Effector CD4-positive, alpha-beta T cell (primary cell): ENCODE data around the gene DDX1.
"Not testable (repeated sequence)": the region's sequence is repeated elsewhere in the genome, so short reads cannot be mapped to it uniquely, and the experiment has no call there.

ENCODE experiments used
- DNase-seq: peaks from one replicate; pipeline ENCODE4 v3.0.0-alpha.2; 2020

The DDX1 gene

DNA sequence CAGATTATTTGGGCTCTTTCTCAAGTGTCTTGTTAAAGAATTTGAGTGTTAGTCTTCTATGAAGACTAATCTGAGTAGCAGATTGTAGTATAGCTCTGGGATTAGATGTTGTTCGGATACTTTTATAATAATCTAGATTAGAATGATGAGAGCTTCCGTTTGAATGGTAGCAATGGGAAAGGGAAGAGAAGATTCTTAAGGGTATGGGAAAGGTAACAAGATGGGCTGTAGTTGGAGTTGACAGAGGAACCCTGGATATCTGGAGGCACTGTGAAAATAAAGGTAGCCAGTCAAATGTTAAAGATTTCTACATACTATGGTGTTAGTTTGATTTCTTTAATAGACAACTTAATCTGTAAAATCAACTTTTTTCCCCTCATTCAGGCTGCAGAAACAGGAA lies 4.7 kb downstream of the DDX1 start:
- DNase-seq, result no peak

DNA sequence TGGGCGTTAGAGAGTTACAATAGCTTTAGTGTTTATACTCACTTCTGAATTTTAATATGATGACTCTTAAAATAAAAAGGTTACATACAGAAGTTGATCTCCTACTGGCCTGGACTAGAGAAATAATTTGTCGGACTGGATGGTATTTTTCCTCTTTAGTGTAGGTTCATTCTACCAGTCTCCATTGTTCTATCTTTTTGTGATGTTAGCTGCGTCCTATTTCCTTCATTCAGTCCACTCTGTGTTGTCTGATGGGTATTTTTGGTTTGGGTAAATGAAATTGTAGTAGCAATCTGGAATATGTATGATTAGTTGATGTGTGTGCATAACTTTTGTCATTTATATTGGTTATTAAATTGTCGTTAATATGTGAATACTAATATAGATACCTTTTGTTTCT lies 5.3 kb downstream of the DDX1 start:
- no peak for DNase-seq

DNA sequence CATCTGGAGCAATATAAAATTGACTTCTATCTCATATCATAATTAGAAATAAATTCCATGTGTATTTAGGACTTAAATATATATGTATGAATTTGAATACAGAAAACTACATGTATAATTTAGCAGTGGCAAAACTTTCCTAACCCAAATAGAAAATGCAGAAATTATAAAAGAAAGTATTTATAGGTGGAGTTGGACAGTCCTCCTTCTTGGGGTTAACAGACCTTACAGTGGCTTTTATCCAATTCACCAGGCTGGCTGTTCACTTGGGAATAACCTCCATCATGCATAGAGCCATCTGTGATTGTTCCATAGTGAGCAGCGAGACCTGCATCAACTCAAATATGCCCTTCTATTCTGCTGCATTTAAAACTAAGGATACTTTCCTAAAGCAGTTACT lies 8.3 kb downstream of the DDX1 start:
- DNase-seq, result no peak

DNA sequence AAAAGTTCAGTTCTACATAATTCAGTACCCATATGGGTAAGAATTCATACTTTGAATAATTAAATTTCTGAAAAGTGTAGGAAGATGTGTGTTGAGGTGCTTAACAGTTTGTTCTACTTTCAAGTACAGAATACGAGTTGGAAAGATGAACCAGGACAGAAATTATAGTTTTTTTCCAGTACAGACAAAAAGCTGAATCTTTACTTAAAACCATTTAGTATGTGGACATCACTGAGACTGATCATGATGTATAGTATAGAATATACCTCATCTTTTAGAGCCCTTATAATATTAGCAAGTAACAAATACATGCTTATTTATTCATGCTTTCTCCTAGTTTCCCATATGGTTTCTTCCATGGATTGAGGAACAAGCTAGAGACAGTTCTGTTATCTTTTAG lies 10.0 kb downstream of the DDX1 start:
- no peak for DNase-seq

DNA sequence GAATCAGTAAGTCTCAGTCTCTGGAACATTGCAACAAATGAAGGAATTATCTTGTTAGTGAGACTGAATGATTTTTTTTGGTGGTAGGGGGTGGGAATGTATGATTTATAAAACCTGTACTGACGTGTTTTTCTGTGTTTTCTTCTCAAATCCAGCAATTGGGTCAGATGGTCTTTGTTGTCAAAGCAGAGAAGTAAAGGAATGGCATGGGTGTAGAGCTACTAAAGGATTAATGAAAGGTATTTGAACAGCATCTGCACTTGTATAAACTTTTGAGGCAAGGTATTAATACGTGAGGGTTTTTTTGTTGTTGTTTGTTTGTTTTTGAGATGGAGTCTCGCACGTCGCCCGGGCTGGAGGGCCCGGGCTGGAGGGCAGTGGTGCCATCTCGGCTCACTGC lies 10.7 kb downstream of the DDX1 start:
- no peak for DNase-seq

DNA sequence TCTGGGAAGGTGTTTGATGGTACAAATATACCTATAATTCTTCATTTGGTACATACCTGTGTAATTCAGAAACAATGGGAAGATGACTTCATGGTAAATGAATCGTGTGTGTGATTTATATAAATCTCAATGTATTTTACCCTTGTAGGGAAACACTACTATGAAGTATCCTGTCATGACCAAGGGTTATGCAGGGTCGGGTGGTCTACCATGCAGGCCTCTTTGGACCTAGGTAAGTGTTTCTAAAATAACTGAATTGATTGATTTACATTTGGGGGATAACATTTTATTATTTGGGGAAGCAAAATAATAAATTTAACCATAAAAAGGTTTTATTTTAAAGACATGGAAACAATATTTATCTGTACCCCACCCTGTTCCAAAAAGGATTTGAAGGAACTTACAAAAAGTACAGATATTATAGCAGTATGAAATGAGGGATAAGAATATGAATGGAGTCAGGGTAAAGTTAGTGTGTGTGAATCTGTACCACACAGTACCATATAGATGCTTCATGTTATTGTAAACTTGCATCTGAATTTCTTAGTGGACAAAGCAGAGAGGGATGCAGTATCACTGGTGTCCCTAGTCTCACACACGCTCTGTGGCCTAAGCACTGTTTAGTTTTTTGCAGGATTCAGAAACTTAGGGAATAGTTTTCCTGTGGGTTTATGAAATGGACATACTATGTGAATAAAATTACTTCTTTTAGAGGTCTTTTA lies 11.5 kb downstream of the DDX1 start:
- no peak for DNase-seq

- DNase-seq, result no peak
Measured at GRCh38 chr2:15603948-15604347, 12.3 kb downstream of the DDX1 start.

GRCh38 chr2:15605721-15606120 lies 14.1 kb downstream of the DDX1 start:
- no peak for DNase-seq

DNA sequence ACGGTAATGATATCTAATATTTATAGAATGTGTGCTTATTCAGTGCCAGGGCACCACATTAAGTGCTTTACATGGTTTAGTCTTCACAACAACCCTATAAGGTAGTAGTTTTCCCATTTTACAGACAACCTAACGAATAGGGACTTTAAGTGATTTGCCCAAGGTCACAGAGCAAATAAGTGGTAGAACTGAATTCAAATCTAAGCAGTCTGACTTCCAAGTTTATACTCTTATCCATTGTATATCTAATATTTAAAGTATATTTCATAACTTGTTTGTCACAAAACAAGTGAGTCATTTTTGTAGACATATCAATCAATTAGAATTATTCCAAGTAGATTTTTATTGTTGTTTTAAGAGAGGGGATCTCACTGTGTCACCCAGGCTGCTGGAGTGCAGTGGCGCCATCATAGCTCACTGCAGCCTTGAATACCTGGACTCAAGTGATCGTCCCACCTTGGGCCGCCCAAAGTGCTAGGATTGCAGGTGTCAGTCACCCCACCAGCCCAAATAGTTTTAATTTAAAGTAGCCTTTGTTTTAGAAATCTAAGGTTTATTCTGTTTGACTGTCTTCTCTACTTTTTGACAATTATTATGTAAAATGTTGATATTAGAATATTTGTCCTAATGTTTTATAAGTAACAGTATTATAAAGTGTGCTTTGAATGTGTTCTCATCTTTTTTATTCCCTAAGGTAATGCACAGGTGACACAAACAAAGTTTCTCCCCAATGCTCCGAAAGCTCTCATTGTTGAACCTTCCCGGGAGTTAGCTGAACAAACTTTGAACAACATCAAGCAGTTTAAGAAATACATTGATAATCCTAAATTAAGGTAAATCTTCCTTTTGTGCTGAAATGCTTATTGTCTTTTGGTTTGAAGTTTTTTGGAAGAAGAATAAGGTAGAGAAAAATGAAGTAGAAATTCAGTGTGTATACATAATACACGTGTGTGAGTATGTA lies 15.1 kb downstream of the DDX1 start:
- no peak for DNase-seq

DNA sequence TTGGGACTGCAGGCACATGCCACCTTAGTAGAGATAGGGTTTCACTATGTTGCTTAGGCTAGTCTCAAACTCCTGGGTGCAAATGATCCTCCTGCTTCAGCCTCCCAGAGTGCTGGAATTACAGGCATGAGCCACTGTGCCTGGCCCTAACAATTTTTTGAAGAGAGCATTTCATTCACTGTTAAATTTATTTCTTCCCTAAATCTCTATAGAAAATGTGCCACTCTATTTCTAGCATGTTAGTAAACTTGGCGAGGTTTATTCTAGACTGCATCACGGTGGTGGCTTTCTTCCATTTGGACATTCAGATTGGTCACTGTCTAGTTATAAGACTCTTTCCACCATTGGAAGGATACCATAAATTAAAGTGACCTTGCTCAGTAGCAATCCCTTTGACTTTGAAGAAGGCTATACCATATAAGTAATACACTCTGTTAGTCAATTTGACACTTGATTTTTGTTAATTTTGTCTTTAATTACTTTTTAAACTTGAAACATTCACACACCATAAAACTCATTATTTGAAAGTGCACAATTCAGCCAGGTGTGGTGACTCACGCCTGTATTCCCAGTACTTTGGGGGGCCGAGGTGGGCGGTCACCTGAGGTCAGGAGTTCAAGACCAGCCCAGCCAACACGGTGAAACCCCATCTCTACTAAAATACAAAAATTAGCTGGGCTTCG lies 16.2 kb downstream of the DDX1 start:
- no peak for DNase-seq

DNA sequence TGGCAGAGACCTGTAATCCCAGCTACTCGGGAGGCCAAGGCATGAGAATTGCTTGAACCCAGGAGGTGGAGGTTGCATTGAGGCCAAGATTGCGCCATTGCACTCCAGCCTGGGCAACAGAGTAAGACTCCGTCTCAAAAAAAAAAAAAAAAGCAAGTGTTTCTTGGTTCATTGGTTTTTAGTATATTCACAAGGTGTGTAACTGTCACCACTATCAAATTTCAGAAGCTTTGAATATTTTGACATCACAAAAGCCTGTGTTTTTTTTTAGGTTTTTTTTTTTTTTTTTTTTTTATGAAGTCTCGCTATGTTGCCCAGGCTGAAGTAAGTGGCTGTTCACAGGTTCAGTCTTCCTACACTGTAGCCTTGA lies 16.7 kb downstream of the DDX1 start:
- no peak for DNase-seq

GRCh38 chr2:15609341-15610042 lies 17.8 kb downstream of the DDX1 start:
- no peak for DNase-seq

DNA sequence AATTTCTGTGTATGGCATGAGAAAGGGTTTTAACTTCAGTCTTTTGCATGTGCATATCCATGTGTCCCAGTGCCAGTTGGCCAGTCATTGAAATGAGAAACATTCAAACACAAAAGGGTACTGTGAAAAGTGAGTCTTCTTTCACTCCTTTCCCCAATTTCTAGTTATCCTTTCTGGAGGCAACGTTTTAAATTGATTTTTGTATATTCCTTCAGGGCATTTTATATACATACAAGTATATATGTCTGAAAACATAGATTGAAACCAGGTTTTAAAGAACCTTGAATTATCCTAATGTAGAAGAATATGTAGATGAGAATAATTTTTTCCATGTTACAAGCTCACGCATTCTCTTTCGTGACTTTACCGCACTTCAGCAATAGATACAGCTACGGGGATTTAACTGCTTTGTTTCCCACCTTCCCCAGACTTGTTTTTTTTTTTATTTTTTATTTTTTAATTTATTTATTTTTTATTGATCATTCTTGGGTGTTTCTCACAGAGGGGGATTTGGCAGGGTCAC lies 18.8 kb downstream of the DDX1 start:
- no peak for DNase-seq

GRCh38 chr2:15612101-15612500 lies 20.4 kb downstream of the DDX1 start:
- DNase-seq, result not testable (repeated sequence)

DNA sequence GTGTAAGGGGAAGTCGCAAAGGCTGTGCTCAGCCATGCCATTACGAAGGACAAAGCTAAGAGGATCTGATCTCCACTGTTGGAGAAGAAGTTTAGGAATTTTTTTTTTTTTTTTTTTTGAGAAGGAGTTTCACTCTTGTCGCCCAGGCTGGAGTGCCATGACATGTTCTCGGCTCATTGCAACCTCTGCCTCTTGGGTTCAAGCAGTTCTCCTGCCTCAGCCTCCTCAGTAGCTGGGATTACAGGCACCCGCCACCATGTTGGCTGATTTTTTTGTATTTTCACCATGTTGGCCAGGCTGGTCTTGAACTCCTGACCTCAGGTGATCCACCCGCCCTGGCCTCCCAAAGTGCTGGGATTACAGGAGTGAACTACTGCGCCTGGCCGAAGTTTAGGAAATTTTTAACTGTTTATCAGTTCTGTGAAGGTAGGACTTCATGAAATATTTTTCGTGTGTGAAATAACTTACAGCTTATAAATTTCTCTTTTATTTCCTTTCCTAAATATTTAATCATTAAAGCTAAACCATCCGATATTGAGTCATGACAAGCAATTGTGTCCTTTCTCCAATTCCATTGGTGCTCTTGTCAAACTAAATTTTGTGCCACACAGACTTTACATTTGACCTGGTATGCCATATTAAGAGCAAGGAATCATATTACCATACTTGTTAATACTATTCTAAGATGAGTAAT lies 22.2 kb downstream of the DDX1 start:
- no peak for DNase-seq

- DNase-seq, result no peak
Measured at GRCh38 chr2:15614545-15615300, 23.1 kb downstream of the DDX1 start.

DNA sequence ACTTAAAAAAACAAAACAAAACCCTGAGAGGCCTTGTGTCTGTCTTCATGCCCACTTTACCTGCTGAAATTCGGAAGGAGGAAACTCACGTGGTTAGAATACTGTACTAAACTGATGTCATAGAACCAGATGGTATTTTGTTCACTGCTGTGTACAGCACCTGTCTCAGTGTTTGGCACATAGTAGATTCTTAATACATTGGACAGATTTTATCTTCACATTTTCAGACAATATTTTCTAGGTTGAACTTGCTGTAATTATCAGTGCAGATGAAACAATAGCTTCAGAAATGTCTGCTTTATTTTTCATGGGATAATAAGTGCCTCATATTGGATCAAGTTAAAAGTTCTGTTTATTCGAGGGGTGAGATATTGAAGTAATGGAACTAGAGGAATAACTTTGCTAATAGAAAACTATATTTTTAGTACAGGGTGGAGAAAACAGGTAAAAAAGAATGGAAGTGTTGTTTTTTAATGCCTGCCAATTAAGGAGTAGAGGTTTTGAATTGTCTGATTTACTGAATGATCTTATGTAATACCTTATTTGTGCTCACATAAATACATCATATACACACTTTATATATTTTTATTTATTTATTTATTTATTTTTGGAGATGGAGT lies 23.7 kb downstream of the DDX1 start:
- no peak for DNase-seq

DNA sequence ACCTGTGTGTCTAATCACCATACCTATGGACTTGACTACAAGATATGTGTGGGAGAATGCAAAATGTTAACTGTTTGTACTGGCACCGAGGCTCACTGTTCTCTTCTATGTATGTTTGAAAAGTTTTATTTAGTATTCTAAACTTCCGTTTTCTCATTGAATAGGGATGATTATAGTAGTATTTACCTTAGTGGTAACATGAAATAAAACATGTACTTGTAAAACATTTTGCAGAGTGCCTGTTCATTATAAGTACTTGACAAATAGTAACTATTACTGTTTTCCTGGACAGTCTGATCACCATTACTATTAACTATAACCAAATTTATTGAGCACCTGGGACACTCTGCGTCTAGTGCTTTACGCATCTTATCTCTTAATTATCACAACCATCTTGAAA lies 24.8 kb downstream of the DDX1 start:
- no peak for DNase-seq

DNA sequence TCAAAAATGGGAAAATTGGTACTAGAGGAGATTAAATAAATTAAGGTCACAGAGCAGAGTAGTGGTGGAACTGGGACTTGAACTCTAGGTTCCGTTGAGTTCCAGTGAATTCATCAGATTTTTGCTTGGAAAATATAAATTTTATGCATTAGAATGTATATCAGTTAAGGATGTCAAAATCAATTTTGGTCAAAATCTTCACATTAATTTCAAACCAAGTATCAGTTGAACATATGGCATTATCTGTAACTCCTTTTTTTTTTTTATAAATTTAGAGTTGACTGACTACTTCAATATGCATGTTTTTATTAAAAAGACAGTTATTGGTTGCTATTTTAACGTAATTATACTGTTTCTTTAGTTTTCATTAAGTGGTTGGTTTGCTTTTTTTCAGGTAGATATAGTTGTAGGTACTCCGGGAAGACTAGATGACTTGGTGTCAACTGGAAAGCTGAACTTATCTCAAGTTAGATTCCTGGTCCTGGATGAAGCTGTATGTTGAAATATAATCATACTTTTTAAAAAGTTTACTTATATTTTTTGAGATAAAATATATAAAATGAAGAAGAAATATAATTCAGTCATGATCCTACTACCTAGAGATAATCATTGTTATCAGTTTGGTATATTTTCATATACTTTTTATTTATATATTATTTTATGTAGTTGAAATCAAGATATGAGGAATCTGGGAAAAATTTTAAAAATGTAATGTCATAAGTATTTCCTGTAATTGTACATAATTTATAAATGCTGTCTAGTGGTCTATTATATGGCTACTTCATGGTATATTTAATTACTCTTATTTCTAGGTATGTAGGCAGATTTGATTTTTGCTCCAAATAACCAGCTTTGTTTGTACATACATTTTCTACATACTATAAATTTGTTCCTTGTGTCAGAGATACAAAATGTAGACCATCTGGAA lies 25.4 kb downstream of the DDX1 start:
- no peak for DNase-seq
